Mucosa of rectum (tissue), 2 donors: ENCODE measurements around the gene CLDN7.

Experiments
- H3K27ac ChIP-seq, 2 donors: one replicate each; pipeline ENCODE4 v1.7.0; 2013; ENCODE audit warnings: inconsistent platforms in 2 of 2, low read depth in 2 of 2, low read length in 2 of 2
- H3K27me3 ChIP-seq, 2 donors: one replicate each; pipeline ENCODE4 v1.7.0; 2013; ENCODE audit warnings: low read length in 2 of 2; ENCODE audit not compliant: control insufficient read depth in 2 of 2, insufficient read depth in 2 of 2
- H3K36me3 ChIP-seq, 2 donors: one replicate each; pipeline ENCODE4 v1.7.0; 2013; ENCODE audit warnings: low read length in 2 of 2; ENCODE audit not compliant: control insufficient read depth in 2 of 2, insufficient read depth in 2 of 2
- H3K4me1 ChIP-seq, 2 donors: one replicate each; pipeline ENCODE4 v1.7.0; 2013; ENCODE audit warnings: low read length in 2 of 2, mild to moderate bottlenecking in 1 of 2; ENCODE audit not compliant: control insufficient read depth in 2 of 2, insufficient read depth in 2 of 2
- H3K4me3 ChIP-seq, 2 donors: one replicate each; pipeline ENCODE4 v1.7.0; 2013; ENCODE audit warnings: low read length in 2 of 2
- H3K9ac ChIP-seq, 2 donors: one replicate each; pipeline ENCODE4 v1.7.0; 2013; ENCODE audit warnings: low read length in 2 of 2, low read depth in 1 of 2, mild to moderate bottlenecking in 1 of 2
- H3K9me3 ChIP-seq, 2 donors: one replicate each; pipeline ENCODE4 v1.7.0; 2013; ENCODE audit warnings: low read length in 2 of 2; ENCODE audit not compliant: control insufficient read depth in 2 of 2
- donor health status: healthy.
- donor health status: Normal muscosa, but diverticular disease.

CLDN7 gene

DNA sequence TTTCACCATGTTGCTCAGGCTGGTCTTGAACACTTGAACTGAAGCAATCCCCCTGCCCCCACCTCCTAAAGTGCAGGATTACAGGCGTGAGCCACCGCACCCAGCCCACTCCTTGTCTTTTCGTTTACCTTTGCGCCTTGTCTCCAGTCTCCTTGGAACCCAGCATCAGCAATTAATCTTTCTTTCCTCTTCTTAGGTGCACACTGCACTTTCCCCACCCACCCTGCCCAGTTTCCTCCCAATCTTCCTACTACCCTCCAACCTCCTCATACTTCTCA, 1.5 kb upstream of the CLDN7 start:
- Histone ChIP-seq H3K27ac (peak overlapping the region; percentile 97 to 100), H3K4me1 (peaks cover 24 to 30% of the 10 kb centered on the region in 2 donors), H3K36me3 (peaks cover 7 to 12% of the 10 kb centered on the region in 2 donors), H3K27me3 (peaks cover 6 to 8% of the 10 kb centered on the region in 2 donors), H3K4me3 (peak overlapping the region; percentile 87 to 91), H3K9ac (peak overlapping the region; percentile 92 to 100), H3K9me3 (no peaks in the 10 kb centered on the region)

DNA sequence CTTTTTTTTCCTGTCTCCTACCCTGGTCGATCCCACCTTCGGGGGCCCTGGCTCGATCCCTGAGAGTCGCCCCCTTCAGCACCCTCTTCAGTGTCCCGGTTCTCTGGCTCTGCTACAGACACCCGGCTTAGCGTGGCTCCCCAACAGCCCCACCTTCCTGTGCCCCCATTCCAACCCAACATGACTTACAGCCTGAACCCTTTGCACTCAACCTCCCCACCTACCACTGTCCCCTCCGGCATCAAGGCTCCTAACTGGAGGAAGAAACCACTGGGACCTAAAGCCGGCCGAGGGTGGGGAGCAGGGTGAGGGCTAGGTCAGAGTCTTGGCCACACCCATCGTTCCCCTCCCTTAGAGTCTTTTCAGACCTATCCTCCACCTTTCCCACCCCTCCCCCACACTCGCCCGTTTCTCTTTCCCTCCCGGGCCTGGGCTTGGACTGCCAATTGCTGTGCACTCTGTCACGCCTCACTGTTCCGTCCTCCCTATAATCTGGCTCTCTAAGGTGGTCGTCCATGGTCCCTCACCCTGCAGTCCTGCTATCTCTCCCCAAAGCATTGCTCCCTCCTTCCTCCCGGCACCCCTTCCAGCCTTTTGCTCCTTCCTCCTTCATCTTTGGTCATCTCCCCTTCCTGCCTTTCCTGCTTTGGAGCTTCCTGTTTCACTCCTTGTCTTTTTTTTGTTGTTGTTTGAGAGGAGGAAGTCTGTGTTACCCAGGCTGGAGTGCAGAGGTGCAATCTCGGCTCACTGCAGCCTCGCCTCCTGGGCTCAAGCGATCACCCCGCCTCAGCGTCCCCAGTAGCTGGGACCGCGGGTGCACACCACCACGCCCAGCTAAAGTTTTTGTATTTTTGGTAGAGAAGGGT, 890 bp upstream of the CLDN7 start:
- Histone ChIP-seq H3K9ac (peak overlapping the region; percentile 92 to 100), H3K9me3 (no peaks in the 10 kb centered on the region), H3K4me3 (peak overlapping the region; percentile 87 to 91), H3K27me3 (peaks cover 6 to 8% of the 10 kb centered on the region in 2 donors), H3K27ac (peak overlapping the region; percentile 97 to 100), H3K36me3 (peaks cover 7 to 14% of the 10 kb centered on the region in 2 donors), H3K4me1 (peaks cover 29 to 35% of the 10 kb centered on the region in 2 donors)

DNA sequence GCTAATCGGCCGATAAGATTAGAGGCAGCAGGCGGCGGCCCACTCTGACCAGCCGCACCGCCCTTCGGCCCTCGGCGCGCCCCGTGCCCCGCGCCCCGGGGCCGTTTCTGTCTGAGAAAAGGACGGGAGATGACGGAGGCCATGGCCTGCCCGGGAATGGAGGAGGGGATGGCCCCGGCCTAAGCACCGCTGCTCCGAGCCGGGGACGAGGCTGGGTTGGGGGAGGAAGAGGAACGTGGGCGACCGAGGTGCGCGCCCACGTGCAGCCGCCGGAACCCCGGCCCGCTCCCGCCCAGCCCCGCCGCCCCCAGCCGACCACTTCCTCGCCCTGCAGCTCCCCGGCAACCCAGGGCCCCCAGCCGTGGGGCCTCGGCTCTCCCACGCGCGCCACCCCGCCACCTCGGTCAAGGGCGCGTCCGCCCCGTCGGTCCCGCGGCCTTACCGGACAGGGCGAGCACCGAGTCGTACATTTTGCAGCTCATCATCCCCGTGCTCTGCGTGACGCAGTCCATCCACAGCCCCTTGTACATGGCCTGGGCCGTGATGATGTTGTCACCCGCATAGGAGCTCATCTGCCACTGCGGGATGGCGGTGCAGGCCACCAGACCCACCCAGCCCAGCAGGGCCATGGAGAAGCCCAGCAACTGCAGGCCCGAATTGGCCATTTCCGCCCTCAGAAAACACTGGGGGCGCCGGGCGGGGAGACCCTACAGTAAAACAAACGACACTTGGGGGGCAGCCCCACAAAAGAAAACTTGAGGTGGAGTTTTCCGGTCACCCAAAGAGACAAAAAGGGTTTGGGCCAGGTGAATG, 693 bp downstream of the CLDN7 start:
- H3K4me1 ChIP-seq: peaks cover 35 to 37% of the 10 kb centered on the region in 2 donors
- H3K36me3 ChIP-seq: peaks cover 10 to 17% of the 10 kb centered on the region in 2 donors
- H3K27me3 ChIP-seq: peaks cover 6 to 8% of the 10 kb centered on the region in 2 donors
- H3K9me3 ChIP-seq: no peaks in the 10 kb centered on the region
- H3K9ac ChIP-seq: peak overlapping the region; percentile 95 to 100
- H3K4me3 ChIP-seq: peak overlapping the region; percentile 87 to 98
- peak overlapping the region; percentile 97 to 100 for H3K27ac ChIP-seq

DNA sequence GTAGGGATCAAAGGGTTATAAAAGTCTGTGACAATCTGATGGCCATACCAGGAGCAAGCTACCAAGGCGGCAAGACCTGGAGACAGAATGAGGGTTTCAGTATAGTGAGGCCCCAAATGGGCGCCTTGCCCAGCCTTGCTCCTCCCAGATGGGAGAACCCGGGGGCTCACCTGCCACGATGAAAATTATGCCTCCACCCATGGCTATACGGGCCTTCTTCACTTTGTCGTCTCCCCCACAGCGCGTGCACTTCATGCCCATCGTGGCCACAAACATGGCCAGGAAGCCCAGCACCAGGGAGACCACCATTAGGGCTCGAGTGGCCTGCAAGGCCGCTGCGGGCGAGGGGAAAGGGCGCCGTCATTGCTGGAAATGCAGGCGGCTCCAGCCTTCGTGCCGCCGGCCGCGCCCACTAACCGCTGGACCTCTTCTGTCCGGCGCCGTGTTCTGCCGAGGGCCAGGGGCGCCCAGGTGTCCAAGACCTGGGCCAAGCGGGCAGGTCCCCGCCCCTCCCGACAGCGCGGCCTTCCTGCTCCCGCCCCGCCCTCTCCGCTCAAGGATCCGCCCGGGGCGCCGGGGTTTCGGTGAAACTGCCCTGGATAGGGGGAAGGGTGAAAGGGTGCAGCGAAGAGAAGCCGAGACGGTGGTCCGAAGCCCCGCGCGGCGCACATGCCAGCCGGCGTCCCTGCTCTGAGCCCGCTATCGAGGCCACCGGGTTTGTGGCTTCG, 1.5 kb downstream of the CLDN7 start:
- H3K36me3 ChIP-seq: peaks cover 16 to 21% of the 10 kb centered on the region in 2 donors
- peak overlapping the region; percentile 87 to 98 for H3K4me3 ChIP-seq
- peak overlapping the region; percentile 97 to 100 for H3K27ac ChIP-seq
- peaks cover 33 to 37% of the 10 kb centered on the region in 2 donors for H3K4me1 ChIP-seq
- peak overlapping the region; percentile 71 to 100 for H3K9ac ChIP-seq
- peaks cover 6 to 8% of the 10 kb centered on the region in 2 donors for H3K27me3 ChIP-seq
- no peaks in the 10 kb centered on the region for H3K9me3 ChIP-seq

DNA sequence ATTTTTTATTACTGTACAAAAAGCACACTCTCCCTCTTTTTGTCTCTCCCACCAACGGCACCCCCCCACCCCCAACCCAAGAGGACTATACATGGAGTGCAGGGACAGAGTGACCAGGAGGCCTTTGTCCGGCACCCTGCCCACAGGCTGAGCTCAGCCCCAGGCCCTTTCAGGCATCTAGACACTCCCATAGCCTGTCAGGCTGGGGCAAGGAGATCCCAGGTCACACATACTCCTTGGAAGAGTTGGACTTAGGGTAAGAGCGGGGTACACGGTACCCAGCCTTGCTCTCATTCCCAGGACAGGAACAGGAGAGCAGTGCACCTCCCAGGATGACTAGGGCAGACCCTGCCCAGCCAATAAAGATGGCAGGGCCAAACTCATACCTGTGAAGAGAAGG, 2.1 kb downstream of the CLDN7 start:
- Histone ChIP-seq H3K27me3 (peaks cover 6 to 8% of the 10 kb centered on the region in 2 donors), H3K9ac (peak overlapping the region; percentile 71 to 100), H3K27ac (peak overlapping the region; percentile 97 to 100), H3K9me3 (no peaks in the 10 kb centered on the region), H3K4me1 (peaks cover 33 to 37% of the 10 kb centered on the region in 2 donors), H3K36me3 (peaks cover 19 to 21% of the 10 kb centered on the region in 2 donors), H3K4me3 (peak overlapping the region; percentile 87 to 98)

DNA sequence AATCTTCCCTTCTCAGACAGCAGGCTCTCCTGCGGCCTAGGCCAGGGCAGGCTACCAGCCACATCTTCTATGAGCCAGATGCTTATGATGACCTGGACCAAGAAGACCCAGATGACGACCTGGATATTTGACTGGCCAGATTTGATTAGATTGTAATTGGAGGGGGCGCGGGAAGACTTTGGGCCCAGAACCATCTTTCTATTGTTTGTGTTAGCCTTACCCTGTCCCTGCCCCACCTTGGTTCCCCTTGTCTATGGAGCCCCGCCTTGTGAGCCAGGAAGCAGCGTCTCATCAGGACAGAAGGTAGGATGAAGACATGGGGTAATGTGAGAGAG, 2.8 kb downstream of the CLDN7 start:
- H3K27ac ChIP-seq: peak overlapping the region; percentile 97 to 100
- H3K36me3 ChIP-seq: peaks cover 25 to 26% of the 10 kb centered on the region in 2 donors
- H3K9me3 ChIP-seq: no peaks in the 10 kb centered on the region
- H3K27me3 ChIP-seq: peaks cover 6 to 8% of the 10 kb centered on the region in 2 donors
- peak overlapping the region; percentile 38 to 87 for H3K4me3 ChIP-seq
- H3K9ac ChIP-seq: peak overlapping the region; percentile 71 to 100
- peaks cover 33 to 36% of the 10 kb centered on the region in 2 donors for H3K4me1 ChIP-seq

DNA sequence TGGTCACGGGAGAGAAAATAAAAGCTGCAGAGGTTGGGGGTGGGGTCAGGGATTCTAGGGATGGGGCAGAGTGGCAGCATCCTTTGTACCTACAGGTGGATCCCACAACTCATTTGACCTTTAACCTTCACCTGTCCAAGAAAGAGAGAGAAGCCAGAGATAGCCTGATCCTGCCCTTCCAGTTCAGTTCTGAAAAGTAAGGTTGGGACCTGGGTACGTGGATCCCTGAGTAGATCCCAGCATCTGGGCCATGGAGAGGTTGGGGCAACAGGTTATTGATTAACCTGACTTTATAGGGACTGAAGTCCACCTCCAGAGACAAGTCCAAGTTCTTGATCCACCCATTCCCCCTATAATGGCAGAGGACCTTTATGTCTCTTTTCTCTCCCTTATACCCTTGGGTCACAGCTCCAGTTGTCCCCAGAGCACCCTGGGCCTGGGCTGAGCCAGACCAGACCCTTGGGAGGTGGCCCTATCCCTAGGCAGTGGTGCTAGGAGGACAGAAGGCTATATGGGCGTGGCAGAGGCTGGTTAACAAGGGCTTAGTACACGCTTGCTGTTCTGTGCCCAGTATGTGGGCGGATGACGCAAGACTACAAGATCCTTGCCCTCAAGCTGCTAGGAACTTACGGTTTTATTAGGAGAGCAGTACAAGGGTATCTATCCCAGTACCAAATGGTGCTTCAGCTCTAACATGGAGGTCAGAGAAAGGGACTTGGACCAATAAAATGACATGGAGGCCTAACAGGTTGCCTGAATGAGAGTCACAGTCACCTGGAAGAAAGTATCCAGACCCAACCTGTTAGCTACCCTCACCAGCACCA, 3.3 kb downstream of the CLDN7 start:
- Histone ChIP-seq H3K27me3 (peaks cover 6 to 8% of the 10 kb centered on the region in 2 donors), H3K36me3 (peaks cover 27 to 29% of the 10 kb centered on the region in 2 donors), H3K9ac (peak overlapping the region; percentile 71 to 100), H3K4me1 (peaks cover 30 to 31% of the 10 kb centered on the region in 2 donors), H3K9me3 (no peaks in the 10 kb centered on the region), H3K27ac (peak overlapping the region; percentile 97 to 100), H3K4me3 (peak overlapping the region; percentile 38 to 87)

DNA sequence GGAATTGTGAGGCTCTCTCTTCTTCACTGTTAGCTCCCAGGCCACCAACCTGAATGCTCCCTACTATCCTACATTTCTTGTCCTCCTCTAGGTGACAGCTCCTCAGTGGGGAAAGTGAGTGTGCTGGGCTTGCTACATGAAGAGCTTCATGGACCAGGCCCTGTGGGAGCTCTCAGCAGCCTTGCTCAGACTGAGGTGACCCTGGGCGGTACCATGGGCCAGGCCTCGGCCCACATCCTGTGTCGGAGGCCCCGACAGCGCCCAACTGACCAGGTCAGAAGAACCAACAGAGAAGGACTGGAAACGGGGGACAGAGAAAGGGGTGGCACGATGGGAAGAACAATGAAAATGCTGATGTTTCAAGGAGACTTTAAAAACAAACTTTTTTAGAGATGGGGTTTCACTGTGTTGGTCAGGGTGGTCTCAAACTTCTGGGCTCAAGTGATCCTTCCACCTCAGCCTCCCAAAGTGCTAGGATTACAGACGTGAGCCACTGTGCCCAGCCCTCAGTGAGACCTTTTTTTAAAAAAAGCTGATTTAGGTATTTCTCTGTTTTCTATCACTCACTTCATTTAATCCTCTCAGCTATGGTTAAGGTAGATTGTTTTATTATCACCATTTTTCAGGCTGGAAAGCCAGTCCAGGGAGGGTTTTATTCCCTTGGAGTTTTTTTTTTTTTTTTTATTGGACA, 5.4 kb downstream of the CLDN7 start:
- H3K36me3 ChIP-seq: peaks cover 27 to 31% of the 10 kb centered on the region in 2 donors

DNA sequence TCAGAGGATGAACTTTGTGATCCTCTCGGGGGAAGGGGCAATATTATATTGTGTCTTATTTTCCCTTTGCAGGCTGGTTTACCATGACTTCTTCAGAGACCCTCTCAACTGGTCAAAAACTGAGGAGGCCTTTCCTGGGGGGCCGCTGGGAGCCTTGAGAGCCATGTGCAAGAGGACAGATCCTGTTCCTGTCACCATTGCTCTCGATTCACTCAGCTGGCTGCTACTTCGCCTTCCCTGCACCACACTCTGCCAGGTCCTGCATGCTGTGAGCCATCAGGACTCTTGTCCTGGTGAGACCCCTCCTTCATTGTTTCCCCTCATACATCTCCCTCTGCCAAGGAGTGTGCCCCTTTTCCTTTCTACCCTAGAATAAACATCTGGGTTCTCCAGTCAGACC, 7.8 kb downstream of the CLDN7 start:
- peaks cover 34 to 38% of the 10 kb centered on the region in 2 donors for H3K4me1 ChIP-seq
- H3K4me3 ChIP-seq: no peak overlapping the region
- peaks cover 22 to 23% of the 10 kb centered on the region in 2 donors for H3K36me3 ChIP-seq
- no peaks in the 10 kb centered on the region for H3K9me3 ChIP-seq
- H3K27ac ChIP-seq: no peak overlapping the region
- no peaks in the 10 kb centered on the region for H3K27me3 ChIP-seq
- no peak overlapping the region for H3K9ac ChIP-seq

More for the DNA sequence above, 5.4 kb downstream of the CLDN7 start:
- Histone ChIP-seq H3K4me1 (peaks cover 27 to 34% of the 10 kb centered on the region in 2 donors), H3K9ac (peak overlapping the region in 1 of 2 donors; percentile 53), H3K27me3 (peaks cover 0 to 2% of the 10 kb centered on the region in 2 donors), H3K4me3 (no peak overlapping the region), H3K27ac (peak overlapping the region; percentile 97 to 100), H3K9me3 (no peaks in the 10 kb centered on the region)
